GM19240 (cell line): ENCODE results near the gene ZFYVE28.

Experiments
- DNase-seq: peaks from one replicate; pipeline ENCODE4 v3.0.0; 2011; ENCODE audit warnings: low spot score; ENCODE audit not compliant: insufficient read length

The ZFYVE28 gene

GRCh38 chr4:2304321-2304876, 114.0 kb downstream of the ZFYVE28 start:
- no peak for DNase-seq

- no peak for DNase-seq
Observed at GRCh38 chr4:2303686-2304320, 114.6 kb downstream of the ZFYVE28 start.

GRCh38 chr4:2303121-2303685, 115.2 kb downstream of the ZFYVE28 start:
- no peak for DNase-seq

GRCh38 chr4:2302387-2303119, 115.9 kb downstream of the ZFYVE28 start:
- DNase-seq: no peak

- DNase-seq: no peak
Observed at GRCh38 chr4:2301806-2302205, 116.6 kb downstream of the ZFYVE28 start.

- no peak for DNase-seq
Observed at GRCh38 chr4:2301225-2301642, 117.2 kb downstream of the ZFYVE28 start.

GRCh38 chr4:2300431-2301224, 117.8 kb downstream of the ZFYVE28 start:
- no peak for DNase-seq

GRCh38 chr4:2299794-2300193, 118.7 kb downstream of the ZFYVE28 start:
- DNase-seq: no peak

- DNase-seq: no peak
Observed at GRCh38 chr4:2298532-2298991, 119.9 kb downstream of the ZFYVE28 start.

GRCh38 chr4:2297606-2298531, 120.6 kb downstream of the ZFYVE28 start:
- no peak for DNase-seq

GRCh38 chr4:2296631-2297601, 121.5 kb downstream of the ZFYVE28 start:
- DNase-seq: no peak

GRCh38 chr4:2295900-2296442, 122.5 kb downstream of the ZFYVE28 start:
- no peak for DNase-seq

- no peak for DNase-seq
Observed at GRCh38 chr4:2295500-2295899, 122.9 kb downstream of the ZFYVE28 start.

GRCh38 chr4:2292646-2293108, 125.8 kb downstream of the ZFYVE28 start:
- no peak for DNase-seq

- DNase-seq: no peak
Observed at GRCh38 chr4:2291705-2292645, 126.5 kb downstream of the ZFYVE28 start.

- DNase-seq: peak; percentile 30
Observed at GRCh38 chr4:2290974-2291704, 127.3 kb downstream of the ZFYVE28 start.

- no peak for DNase-seq
Observed at GRCh38 chr4:2290488-2290887, 128.0 kb downstream of the ZFYVE28 start.
